ENCODE data around the gene ZSWIM8.
"Not testable (repeated sequence)": the region's sequence is repeated elsewhere in the genome, so short reads cannot be mapped to it uniquely, and the experiment has no call there.

The ZSWIM8 gene

DNA sequence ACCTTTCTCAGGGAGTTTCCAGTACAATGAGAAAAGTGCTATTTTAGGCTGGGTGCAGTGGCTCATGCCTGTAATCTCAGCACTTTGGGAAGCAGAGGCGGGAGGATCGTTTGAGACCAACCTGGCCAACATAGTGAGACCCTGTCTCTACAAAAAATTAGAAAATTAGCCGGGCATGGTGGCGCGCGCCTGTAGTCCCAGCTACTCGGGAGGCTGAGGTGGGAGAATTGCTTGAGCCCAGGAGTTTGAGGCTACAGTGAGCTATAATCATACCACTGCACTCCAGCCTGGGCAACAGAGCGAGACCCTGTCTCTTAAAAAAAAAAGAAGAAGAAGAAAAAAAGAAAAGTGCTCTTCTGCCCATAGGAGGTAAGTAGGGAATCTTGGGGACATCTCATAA is 10.6 kb downstream of the ZSWIM8 start:
- DNase-seq = not testable (repeated sequence)

GRCh38 chr10:73796766-73797165 is 11.4 kb downstream of the ZSWIM8 start:
- no peak for DNase-seq

- no peak for DNase-seq
These were observed 12.1 kb downstream of the ZSWIM8 start for GRCh38 chr10:73797324-73798025.

- no peak for DNase-seq
These were observed 12.7 kb downstream of the ZSWIM8 start for GRCh38 chr10:73798087-73798486.

DNA sequence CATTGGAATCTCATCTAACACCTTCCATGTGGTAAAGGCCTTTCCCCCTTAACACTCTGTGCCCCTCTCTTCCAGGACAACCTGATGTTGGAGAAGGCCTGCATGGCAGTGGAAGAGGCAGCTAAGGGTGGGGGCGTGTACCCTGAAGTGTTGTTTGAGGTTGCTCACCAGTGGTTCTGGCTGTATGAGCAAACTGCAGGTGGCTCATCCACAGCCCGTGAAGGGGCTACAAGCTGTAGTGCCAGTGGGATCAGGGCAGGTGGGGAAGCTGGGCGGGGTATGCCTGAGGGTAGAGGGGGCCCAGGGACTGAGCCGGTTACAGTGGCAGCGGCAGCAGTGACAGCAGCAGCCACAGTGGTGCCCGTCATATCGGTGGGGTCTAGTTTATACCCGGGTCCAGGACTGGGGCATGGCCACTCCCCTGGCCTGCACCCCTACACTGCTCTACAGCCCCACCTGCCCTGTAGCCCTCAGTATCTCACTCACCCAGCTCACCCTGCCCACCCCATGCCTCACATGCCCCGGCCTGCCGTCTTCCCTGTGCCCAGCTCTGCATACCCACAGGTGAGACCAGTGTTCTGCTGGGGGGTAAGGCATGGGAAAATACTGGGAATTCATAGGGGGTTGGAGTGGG is 13.6 kb downstream of the ZSWIM8 start:
- no peak for DNase-seq

GRCh38 chr10:73799899-73800559 is 14.6 kb downstream of the ZSWIM8 start:
- DNase-seq = no peak

GRCh38 chr10:73800560-73801252 is 15.3 kb downstream of the ZSWIM8 start:
- DNase-seq = no peak

GRCh38 chr10:73801253-73801590 is 15.8 kb downstream of the ZSWIM8 start:
- DNase-seq = no peak

- DNase-seq = no peak
These were observed 17.0 kb downstream of the ZSWIM8 start for GRCh38 chr10:73802276-73802991.

GRCh38 chr10:73803680-73804286 is 18.4 kb downstream of the ZSWIM8 start:
- DNase-seq = no peak

- DNase-seq = no peak
These were observed 21.0 kb downstream of the ZSWIM8 start for GRCh38 chr10:73806176-73806950.

DNA sequence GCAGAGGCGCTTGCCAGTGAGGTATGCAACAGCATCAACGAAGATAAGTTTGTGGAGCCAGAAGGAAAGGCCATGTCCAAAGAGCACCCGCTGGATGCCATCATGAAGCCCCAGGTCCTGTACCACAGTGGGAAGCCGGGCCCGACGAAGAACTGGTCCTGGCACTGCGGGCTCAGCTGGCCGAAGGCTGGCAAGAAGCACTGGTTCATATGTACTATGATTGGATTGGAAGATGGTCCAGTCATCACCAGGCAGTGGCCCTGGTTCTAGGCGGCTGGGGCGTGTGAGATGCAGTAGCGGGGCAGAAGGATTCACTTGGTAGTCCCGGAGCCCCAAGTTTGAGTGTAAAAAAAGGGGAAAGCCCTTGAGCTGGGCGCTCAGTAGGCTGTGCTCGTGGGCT is 22.1 kb downstream of the ZSWIM8 start:
- DNase-seq = no peak

DNA sequence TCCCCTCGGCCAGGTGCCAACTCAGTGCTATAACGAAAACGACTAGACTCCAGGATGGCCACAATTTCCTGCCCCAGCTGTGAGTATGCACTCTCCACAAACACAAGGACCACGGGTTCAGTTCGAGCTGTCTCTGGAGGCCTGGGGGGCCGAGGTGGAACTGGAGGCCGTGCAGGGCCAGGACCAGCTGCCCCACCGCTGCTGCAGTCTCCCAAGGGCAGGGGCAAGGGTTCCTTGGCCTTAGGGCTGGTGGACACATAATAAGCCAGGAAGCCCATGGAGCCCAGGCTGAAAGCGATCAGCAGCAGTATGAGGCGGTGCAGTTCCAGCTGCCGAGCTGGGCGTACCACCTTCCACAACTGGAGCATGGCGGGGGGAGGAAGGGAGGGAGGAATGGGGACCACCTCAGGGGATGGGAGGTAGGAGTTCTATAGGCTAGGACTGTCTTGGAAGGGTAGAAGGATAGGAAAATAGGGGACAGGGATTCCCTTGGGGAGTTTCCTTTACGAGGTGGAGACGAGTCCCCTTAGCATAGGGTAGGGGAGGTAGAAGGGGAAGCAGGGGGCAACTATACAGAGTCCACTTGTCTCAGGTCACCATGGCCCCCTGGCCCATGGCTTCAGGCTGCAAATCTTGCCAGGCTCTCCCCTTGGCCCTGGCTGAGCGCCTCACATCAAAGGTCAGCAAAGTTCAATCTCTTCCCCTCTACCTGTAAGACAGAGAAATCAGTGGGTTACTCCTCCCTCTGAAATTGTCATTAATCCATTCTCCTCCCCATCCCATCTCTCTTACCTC is 22.8 kb downstream of the ZSWIM8 start:
- DNase-seq = no peak

- no peak for DNase-seq
These were observed 23.8 kb downstream of the ZSWIM8 start for GRCh38 chr10:73809061-73809818.

DNA sequence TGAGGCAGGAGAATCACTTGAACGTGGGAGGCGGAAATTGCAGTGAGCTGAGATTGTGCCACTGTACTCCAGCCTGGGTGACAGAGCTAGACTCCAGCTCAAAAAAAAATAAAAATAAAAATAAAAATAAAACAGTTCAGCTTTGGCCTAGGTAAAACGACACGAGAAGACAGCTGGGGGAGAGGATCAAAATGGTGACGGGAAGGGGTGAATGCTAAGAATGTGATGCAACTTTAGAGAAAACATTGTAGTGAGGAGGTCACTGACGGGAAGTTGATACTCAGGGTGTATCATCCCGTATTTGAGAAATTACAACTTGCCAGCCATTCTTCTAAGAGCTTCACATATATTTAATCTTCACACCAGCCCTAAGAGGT is 24.9 kb downstream of the ZSWIM8 start:
- DNase-seq = no peak

GRCh38 chr10:73810735-73811465 is 25.5 kb downstream of the ZSWIM8 start:
- DNase-seq = peak in 3 of 4 experiments; percentile 20 to 53 (median 52)

DNA sequence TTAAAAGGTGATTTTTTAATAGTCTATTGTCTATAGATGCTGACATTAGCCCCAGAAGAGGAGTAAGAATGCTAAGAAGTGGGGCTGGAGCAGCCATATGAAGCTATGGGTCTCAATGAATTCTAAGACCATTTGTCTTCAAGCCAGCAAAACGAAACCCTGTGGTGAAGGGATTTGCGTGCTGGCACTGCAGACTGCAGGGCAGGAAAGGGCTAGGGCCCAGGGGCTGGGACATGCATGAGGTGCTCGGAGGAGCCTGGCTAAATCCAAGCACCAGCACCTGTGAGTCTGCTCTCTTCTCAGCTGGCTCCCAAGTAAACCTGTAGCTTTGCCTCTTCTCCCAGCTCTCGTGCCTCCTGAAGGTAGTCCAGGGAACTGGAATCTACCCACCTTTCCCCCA is 27.3 kb downstream of the ZSWIM8 start:
- no peak for DNase-seq

- DNase-seq = no peak
These were observed 27.9 kb downstream of the ZSWIM8 start for GRCh38 chr10:73813333-73813732.

DNA sequence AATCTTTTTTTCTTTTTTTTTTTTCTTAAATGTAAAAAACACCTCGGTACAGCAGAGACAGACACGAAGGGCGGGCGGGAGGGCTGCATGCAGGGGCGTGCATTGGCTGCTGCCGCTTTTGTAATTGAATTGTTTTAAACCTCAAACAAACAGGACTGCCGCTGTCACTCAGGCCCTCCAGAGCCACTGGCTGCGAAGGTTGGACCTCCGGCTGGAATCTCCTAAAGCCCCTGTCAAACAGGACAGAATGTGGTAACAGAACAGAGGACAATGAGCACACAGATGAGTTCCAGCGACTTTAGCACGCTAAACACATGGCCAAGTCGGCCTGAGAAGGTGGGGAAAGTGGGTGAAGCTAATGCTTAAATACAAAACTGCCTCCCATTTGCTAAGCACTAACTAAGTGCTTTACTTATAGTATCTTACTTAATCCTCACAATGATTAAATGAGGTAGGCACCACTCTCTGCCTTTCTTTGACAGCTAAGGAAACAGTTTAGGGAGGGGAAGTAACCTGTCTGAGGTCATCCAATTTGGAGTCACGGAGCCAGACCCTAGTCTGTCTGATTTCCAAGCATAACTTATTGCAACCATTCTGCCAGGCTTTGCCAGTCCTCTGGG is 29.0 kb downstream of the ZSWIM8 start:
- no peak for DNase-seq

Data from activated CD4-positive, CD25-positive, alpha-beta regulatory T cell (primary cell).